GM10847 (cell line): ENCODE data around the gene JAZF1.

Experiments
- POLR2A ChIP-seq: IDR thresholded peaks from 2 replicates; pipeline ENCODE4 v1.6.1; 2011; ENCODE audit not compliant: insufficient read length; ENCODE audit errors: extremely low read depth

JAZF1 gene

GRCh38 chr7:28065721-28066285, 114.8 kb downstream of the JAZF1 start:
- TF ChIP-seq POLR2A, result no peak

GRCh38 chr7:28065308-28065707, 115.3 kb downstream of the JAZF1 start:
- no peak for TF ChIP-seq POLR2A

DNA sequence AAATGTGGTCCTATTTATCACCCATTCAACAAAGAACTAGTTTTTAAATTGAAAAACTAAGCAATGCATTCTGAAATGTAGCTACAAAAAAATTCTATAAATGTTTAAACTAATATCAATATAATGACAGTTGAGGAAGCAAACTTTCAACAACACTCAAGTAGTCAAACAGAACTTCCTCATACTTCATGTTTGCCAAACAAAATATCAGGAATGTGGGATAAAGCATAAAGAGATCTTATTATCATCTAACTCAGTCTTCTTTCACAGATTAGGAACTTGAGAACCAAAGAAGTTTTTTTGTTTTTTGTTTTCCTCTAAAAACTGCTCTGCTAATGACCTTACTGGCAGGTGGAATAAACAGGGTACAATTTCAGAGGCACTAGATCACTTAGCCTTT, 116.2 kb downstream of the JAZF1 start:
- TF ChIP-seq POLR2A, result no peak

GRCh38 chr7:28062197-28062991, 118.2 kb downstream of the JAZF1 start:
- no peak for TF ChIP-seq POLR2A

- TF ChIP-seq POLR2A, result no peak
Observed at GRCh38 chr7:28061824-28062196, 118.8 kb downstream of the JAZF1 start.

DNA sequence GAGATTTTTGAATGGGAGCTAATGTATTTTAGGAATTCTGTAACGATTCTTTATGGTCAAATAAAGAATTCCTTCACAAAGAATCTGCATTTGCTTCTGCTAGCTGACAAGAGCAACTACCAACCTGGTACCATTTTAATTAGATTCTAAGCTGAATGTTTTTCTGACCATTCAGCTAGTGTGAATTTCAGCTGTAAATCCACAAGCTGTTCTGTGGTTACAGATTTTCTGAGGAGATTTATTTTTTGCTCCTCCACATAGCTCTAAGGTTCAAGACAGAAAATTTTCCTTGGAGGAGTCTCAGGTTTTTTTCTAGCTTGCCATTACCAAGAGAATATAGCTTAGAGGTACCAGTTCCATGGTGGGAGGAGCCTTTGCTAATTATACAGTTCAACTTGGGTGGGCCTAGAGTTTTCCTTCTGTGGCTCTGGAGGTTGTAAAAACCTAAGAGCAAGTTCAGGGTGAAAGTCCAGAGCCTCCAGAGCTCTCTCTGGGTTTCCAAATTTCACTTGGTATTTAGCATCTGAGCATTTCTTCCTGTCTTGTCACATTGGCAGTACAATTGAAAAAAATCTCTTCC, 120.1 kb downstream of the JAZF1 start:
- no peak for TF ChIP-seq POLR2A

DNA sequence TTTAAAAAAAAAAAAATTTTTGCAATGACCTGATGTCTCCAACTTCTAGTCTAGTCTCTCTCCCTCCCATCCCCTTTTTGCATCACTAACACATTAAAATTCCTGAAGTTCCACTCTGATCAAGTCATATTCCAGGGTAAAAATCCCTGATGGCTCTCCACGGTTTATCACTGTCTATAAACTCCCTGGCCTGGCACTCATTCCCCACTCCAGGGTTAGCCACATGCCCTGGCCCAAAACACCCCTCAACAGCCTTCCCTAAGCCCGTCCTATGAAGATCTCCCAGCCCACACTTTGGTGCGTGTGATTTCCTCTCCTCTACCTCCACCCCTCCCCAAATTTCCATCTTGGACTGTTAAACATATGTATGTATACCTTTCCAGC, 125.4 kb downstream of the JAZF1 start:
- no peak for TF ChIP-seq POLR2A

- no peak for TF ChIP-seq POLR2A
Observed at GRCh38 chr7:28054531-28055160, 125.9 kb downstream of the JAZF1 start.

DNA sequence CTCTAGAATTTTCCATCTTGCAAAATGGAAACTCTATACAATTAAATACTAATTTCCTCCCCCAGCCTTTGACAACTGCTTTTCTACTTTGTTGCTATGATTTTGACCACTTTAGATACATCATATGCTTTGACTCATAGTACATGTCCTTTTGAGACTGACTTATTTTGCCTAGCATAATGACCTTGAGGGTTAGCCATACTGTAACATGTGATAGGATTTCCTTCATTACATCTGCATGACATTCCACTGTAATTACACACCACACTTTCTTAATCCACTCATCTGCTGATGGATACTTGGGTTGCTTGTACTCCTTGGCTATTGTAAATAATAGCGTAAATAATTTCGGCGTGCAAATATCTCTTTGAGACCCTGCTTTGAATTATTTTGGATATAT, 127.7 kb downstream of the JAZF1 start:
- TF ChIP-seq POLR2A, result no peak

DNA sequence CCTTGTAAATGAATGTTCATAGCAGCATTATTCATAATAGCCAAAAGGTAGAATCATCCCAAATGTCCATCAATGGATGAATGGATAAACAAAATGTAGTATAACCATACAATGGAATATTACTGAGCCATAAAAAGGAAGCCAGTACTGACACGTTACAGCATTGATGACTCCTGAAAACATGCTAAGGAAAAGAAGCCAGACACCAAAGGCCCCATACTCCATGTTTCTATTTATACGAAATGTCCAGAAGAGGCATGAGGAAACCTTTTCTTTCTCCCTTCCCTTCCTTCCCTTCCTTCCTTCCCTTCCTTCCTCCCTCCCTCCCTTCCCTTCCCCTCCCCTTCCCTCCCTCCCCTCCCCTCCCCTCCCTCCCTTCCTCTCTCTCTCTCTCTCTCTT, 131.9 kb downstream of the JAZF1 start:
- TF ChIP-seq POLR2A, result no peak

GRCh38 chr7:28046035-28046434, 134.6 kb downstream of the JAZF1 start:
- TF ChIP-seq POLR2A, result no peak

GRCh38 chr7:28045592-28045991, 135.0 kb downstream of the JAZF1 start:
- no peak for TF ChIP-seq POLR2A

DNA sequence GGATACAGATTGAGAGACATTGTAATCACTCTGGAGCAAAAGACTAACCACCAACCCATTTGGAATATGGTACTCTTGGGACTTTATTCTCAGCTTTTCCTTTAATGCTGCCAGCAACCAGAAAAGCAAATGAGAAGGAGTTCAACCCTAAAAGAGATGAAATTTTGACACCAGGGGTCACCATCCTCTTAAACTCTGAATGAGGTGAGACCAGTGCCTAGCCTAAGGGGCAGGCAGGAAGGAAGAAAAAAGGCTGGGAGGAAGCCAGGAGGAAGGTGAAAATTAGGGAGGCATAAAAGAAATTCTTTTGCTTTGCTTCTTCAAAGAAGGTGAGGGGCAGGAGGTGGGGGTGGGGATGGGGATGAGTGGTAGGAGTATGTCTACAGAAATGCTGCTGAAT, 135.8 kb downstream of the JAZF1 start:
- no peak for TF ChIP-seq POLR2A

GRCh38 chr7:28042721-28043120, 137.9 kb downstream of the JAZF1 start:
- TF ChIP-seq POLR2A, result no peak

- no peak for TF ChIP-seq POLR2A
Observed at GRCh38 chr7:28041508-28042314, 138.9 kb downstream of the JAZF1 start.
